ENCODE results near the gene TCEAL6.
"Not testable (repeated sequence)": the region's sequence is repeated elsewhere in the genome, so short reads cannot be mapped to it uniquely, and the experiment has no call there.

The TCEAL6 gene

DNA sequence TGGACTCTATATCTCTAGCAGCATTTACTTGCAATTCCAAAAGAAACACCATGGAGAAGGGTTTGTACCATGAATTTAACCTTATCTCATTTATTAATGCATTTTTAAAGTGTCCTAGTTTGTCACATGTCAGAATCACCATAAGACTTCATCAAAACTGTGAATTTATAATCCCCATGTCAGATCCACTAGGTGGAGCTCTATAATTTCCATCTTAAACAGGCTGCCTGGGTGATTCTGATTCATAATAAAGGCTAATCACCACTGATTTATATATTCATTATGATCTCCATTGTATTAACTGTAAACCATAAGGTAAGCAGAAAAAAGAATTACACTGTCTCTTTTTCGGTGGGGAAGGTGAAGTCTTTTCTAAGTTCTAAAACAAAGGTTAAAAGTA is 12.8 kb downstream of the TCEAL6 start:
- H3K27ac ChIP-seq = no peak overlapping the region
- TF ChIP-seq, protein P1, sequence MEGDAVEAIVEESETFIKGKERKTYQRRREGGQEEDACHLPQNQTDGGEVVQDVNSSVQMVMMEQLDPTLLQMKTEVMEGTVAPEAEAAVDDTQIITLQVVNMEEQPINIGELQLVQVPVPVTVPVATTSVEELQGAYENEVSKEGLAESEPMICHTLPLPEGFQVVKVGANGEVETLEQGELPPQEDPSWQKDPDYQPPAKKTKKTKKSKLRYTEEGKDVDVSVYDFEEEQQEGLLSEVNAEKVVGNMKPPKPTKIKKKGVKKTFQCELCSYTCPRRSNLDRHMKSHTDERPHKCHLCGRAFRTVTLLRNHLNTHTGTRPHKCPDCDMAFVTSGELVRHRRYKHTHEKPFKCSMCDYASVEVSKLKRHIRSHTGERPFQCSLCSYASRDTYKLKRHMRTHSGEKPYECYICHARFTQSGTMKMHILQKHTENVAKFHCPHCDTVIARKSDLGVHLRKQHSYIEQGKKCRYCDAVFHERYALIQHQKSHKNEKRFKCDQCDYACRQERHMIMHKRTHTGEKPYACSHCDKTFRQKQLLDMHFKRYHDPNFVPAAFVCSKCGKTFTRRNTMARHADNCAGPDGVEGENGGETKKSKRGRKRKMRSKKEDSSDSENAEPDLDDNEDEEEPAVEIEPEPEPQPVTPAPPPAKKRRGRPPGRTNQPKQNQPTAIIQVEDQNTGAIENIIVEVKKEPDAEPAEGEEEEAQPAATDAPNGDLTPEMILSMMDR (conservative IDR thresholded peaks at IDR 0.05) = peak; percentile 55
- TF ChIP-seq ZFX (IDR thresholded peaks at IDR 0.05) = no peak

DNA sequence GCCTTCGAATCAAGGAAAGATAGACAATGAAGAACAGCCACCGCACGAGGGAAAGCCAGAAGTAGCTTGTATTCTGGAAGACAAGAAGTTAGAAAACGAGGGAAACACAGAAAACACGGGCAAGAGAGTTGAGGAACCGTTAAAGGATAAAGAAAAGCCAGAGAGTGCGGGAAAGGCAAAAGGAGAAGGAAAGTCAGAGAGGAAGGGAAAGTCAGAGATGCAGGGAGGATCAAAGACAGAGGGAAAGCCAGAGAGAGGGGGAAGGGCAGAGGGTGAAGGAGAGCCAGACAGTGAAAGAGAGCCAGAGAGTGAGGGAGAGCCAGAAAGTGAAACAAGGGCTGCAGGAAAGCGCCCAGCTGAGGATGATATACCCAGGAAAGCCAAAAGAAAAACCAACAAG is 15.4 kb downstream of the TCEAL6 start:
- no peak overlapping the region for H3K27ac ChIP-seq
- TF ChIP-seq ZFX (IDR thresholded peaks at IDR 0.05) = no peak
- TF ChIP-seq, protein P1 (conservative IDR thresholded peaks at IDR 0.05) = no peak

- not testable (repeated sequence) for H3K27ac ChIP-seq
Observed at GRCh38 chrX:102126080-102126818, 16.0 kb downstream of the TCEAL6 start.

GRCh38 chrX:102125436-102125835 is 16.8 kb downstream of the TCEAL6 start, which contains the start of gene TCEAL2:
TSS of gene TCEAL2 (plus strand) at chrX:102125679. CDS start at chrX:102126831, 1,152 bp downstream.
- H3K27ac ChIP-seq = not testable (repeated sequence)

- H3K27ac ChIP-seq = not testable (repeated sequence)
Observed at GRCh38 chrX:102125014-102125413, 17.3 kb downstream of the TCEAL6 start.

DNA sequence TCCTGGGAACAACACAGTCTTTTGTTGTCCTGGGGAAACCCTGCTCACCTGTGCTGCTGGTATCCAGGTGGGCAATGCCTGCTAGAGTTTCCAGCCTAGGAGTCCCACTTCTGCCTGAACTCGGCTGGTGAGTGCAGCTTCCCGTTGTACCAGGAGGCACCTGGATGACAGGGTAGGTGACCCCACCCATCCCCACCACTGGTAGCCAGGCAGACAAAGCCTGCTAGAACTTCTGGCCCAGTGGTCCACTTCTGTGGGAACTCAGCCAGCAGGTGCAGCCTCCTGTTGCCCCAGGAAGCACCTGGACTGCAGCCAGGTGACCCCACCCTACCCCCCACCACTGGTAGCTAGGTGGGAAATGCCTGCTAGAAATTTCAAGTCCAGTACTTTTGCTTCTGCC is 26.5 kb downstream of the TCEAL6 start:
- H3K27ac ChIP-seq = no peak overlapping the region
- TF ChIP-seq ZFX (IDR thresholded peaks at IDR 0.05) = no peak
- TF ChIP-seq, protein P1 (conservative IDR thresholded peaks at IDR 0.05) = no peak

- no peak for TF ChIP-seq ZFX (IDR thresholded peaks at IDR 0.05)
- TF ChIP-seq, protein P1 (conservative IDR thresholded peaks at IDR 0.05) = no peak
- H3K27ac ChIP-seq = no peak overlapping the region
Observed at GRCh38 chrX:102113367-102113766, 28.9 kb downstream of the TCEAL6 start.

Measured in C4-2B (cell line).